CD14-positive monocyte (primary cell): ENCODE measurements around the gene RGS7. TPM values are rescaled to one million over a fixed set of nuclear protein-coding genes. Genes with fewer than 3 reads are reported as not detected.

Experiments used
- DNase-seq, 3 donors: peaks; one replicate each; pipeline ENCODE4 v3.0.0-alpha.2; 2011 to 2022
- H2AFZ ChIP-seq: 2 replicates; pipeline ENCODE4 v1.6.0; 2012; ENCODE audit warnings: mild to moderate bottlenecking, low read depth, low read length, inconsistent platforms; ENCODE audit not compliant: insufficient read depth, poor library complexity, severe bottlenecking
- H3K27ac ChIP-seq, 2 donors: 1 replicate in 1 of 2; 2 replicates in 1 of 2; pipeline ENCODE4 v1.5.1; 2012 to 2013; ENCODE audit warnings: low read length in 2 of 2, control low read depth in 1 of 2, inconsistent platforms in 1 of 2, low read depth in 1 of 2, mild to moderate bottlenecking in 1 of 2
- H3K27me3 ChIP-seq, 2 donors: one replicate each; pipeline versions ENCODE4 v1.6.0 to v1.6.1; 2011 to 2013; ENCODE audit warnings: low read length in 2 of 2; ENCODE audit not compliant: control insufficient read depth in 2 of 2, insufficient read depth in 2 of 2
- H3K36me3 ChIP-seq, 2 donors: replicated peaks in 1 of 2; 1 replicate in 1 of 2; 2 replicates in 1 of 2; pipeline versions ENCODE4 v1.5.1 to v1.6.1; 2012 to 2013; ENCODE audit warnings: low read length in 2 of 2, control low read depth in 1 of 2, inconsistent platforms in 1 of 2, mild to moderate bottlenecking in 1 of 2; ENCODE audit not compliant: insufficient read depth in 2 of 2, control insufficient read depth in 1 of 2
- H3K4me1 ChIP-seq, 2 donors: 1 replicate in 1 of 2; 2 replicates in 1 of 2; pipeline versions ENCODE4 v1.5.1 to v1.6.1; 2012 to 2013; ENCODE audit warnings: low read length in 2 of 2, control low read depth in 1 of 2, inconsistent platforms in 1 of 2, mild to moderate bottlenecking in 1 of 2, moderate library complexity in 1 of 2; ENCODE audit not compliant: insufficient read depth in 2 of 2, control insufficient read depth in 1 of 2
- H3K4me2 ChIP-seq: replicated peaks from 2 replicates; pipeline ENCODE3; 2012; ENCODE audit warnings: low read length, moderate library complexity, mild to moderate bottlenecking; ENCODE audit not compliant: poor library complexity, severe bottlenecking; ENCODE audit errors: extremely low read depth
- H3K4me3 ChIP-seq, 3 experiments: fragments of 200-600 bp in 1 of 3; sonication (generic) in 1 of 3; replicated peaks in 1 of 3; 1 replicate in 2 of 3; 2 replicates in 1 of 3; pipeline ENCODE4 v1.5.1; 2011 to 2013; ENCODE audit warnings: low read length in 3 of 3, mild to moderate bottlenecking in 3 of 3, control low read depth in 2 of 3, low read depth in 2 of 3, inconsistent platforms in 1 of 3, moderate library complexity in 1 of 3
- H3K79me2 ChIP-seq: 2 replicates; pipeline ENCODE4 v1.6.0; 2012; ENCODE audit warnings: mild to moderate bottlenecking, control low read depth, inconsistent platforms, low read length, moderate library complexity; ENCODE audit not compliant: insufficient read depth
- H3K9ac ChIP-seq: 2 replicates; pipeline ENCODE4 v1.6.0; 2017; ENCODE audit warnings: low read length, mild to moderate bottlenecking; ENCODE audit not compliant: insufficient read depth, poor library complexity, severe bottlenecking
- H3K9me3 ChIP-seq, 2 donors: replicated peaks in 1 of 2; 1 replicate in 1 of 2; 2 replicates in 1 of 2; pipeline versions ENCODE4 v1.5.1 to v1.6.1; 2012 to 2013; ENCODE audit warnings: low read length in 2 of 2, control low read depth in 1 of 2; ENCODE audit not compliant: control insufficient read depth in 1 of 2, insufficient read depth in 1 of 2
- H4K20me1 ChIP-seq: 2 replicates; pipeline ENCODE4 v1.6.0; 2012; ENCODE audit warnings: mild to moderate bottlenecking, low read length, control low read depth, moderate library complexity; ENCODE audit not compliant: insufficient read depth
- H3K27ac Mint-ChIP-seq, 7 donors: one replicate each; pipeline ENCODE4 v1.8.0; 2020; ENCODE audit warnings: mild to moderate bottlenecking in 7 of 7, mixed read lengths in 7 of 7, moderate library complexity in 6 of 7, inconsistent platforms in 2 of 7
- H3K27me3 Mint-ChIP-seq, 3 donors: one replicate each; pipeline ENCODE4 v1.8.0; 2021 to 2022; ENCODE audit warnings: low read depth in 3 of 3, mild to moderate bottlenecking in 3 of 3, mixed read lengths in 3 of 3, moderate library complexity in 3 of 3, inconsistent platforms in 1 of 3
- H3K36me3 Mint-ChIP-seq, 2 donors: one replicate each; pipeline ENCODE4 v1.8.0; 2020; ENCODE audit warnings: mixed read lengths in 2 of 2, inconsistent platforms in 1 of 2, mild to moderate bottlenecking in 1 of 2
- H3K4me1 Mint-ChIP-seq: one replicate; pipeline ENCODE4 v1.8.0; 2020; ENCODE audit warnings: mild to moderate bottlenecking, mixed read lengths
- H3K4me3 Mint-ChIP-seq, 2 donors: one replicate each; pipeline ENCODE4 v1.8.0; 2020; ENCODE audit warnings: mild to moderate bottlenecking in 2 of 2, mixed read lengths in 2 of 2, moderate library complexity in 1 of 2
- H3K9me3 Mint-ChIP-seq, 7 donors: one replicate each; pipeline ENCODE4 v1.8.0; 2020 to 2022; ENCODE audit warnings: mixed read lengths in 7 of 7, mild to moderate bottlenecking in 6 of 7, moderate library complexity in 6 of 7, inconsistent platforms in 2 of 7
- CTCF ChIP-seq: fragments of 200-600 bp; IDR thresholded peaks from one replicate; pipeline ENCODE4 v1.8.0; 2022; ENCODE audit warnings: antibody characterized with exemption, mild to moderate bottlenecking
- WGBS: methylation state at CpG from one replicate; pipeline ENCODE4 v1.1.5; 2013; ENCODE audit warnings: missing lambda C conversion rate; ENCODE audit not compliant: insufficient coverage; 5-methylcytosine and 5-hydroxymethylcytosine counted together
- intact Hi-C, 2 donors: fragments of 100-400 bp; cut with micrococcal nuclease; formaldehyde crosslinking; loops; one replicate each; pipeline versions ENCODE4 v1.15.0 to v1.15.1; 2023
- polyA plus RNA-seq, 3 donors: library from polyadenylated mRNA; depleted of rRNA in 1 of 3; unstranded in 2 of 3; stranded (reverse) in 1 of 3; fragments of 300-500 nt in 2 of 3; fragments of >200 nt in 1 of 3; fragmentation: Illumina TruSeq in 2 of 3; gene quantifications; 1 replicate in 2 of 3; 2 replicates in 1 of 3; pipeline ENCODE4 v1.2.3, GENCODE V29; 2012 to 2021

Gene RGS7
- polyA plus RNA-seq, 3 donors, result not detected

GRCh38 chr1:241163363-241163762 lies 193.6 kb downstream of the RGS7 start:
- TF ChIP-seq CTCF, result no peak
- no peaks in the 10 kb centered on the region for H3K79me2 ChIP-seq
- Mint-ChIP-seq H3K36me3 (no peaks in the 10 kb centered on the region), H3K27me3 (peaks cover 0 to 1% (median 0%) of the 10 kb centered on the region in 3 donors), H3K9me3 (peaks cover 3 to 17% (median 6%) of the 10 kb centered on the region in 7 donors), H3K4me3 (no peak overlapping the region), H3K27ac (no peak overlapping the region), H3K4me1 (no peaks in the 10 kb centered on the region)
- H3K9ac ChIP-seq, result no peak overlapping the region
- H2AFZ ChIP-seq, result no peak overlapping the region
- no peak overlapping the region for H3K27ac ChIP-seq
- no peaks in the 10 kb centered on the region for H3K36me3 ChIP-seq
- H4K20me1 ChIP-seq, result no peaks in the 10 kb centered on the region
- H3K4me1 ChIP-seq, result no peaks in the 10 kb centered on the region
- DNase-seq, result no peak
- 28% methylated on average over 2 of the region's 4 CpGs for WGBS
- no peak overlapping the region for H3K4me2 ChIP-seq
- H3K4me3 ChIP-seq, result no peak overlapping the region
- H3K27me3 ChIP-seq, result no peaks in the 10 kb centered on the region
- intact Hi-C loops, result no loop called here
- peaks cover 0 to 5% of the 10 kb centered on the region in 2 donors for H3K9me3 ChIP-seq

- no peaks in the 10 kb centered on the region for H4K20me1 ChIP-seq
- no peaks in the 10 kb centered on the region for H3K27me3 ChIP-seq
- H3K9ac ChIP-seq, result no peak overlapping the region
- H3K4me1 Mint-ChIP-seq, result no peaks in the 10 kb centered on the region
- no peaks in the 10 kb centered on the region for H3K36me3 Mint-ChIP-seq
- no CpG with 5 or more reads among the region's 2 CpGs for WGBS
- H3K27ac Mint-ChIP-seq, result no peak overlapping the region
- DNase-seq, result no peak
- H3K36me3 ChIP-seq, result no peaks in the 10 kb centered on the region
- no peaks in the 10 kb centered on the region for H3K4me1 ChIP-seq
- H3K79me2 ChIP-seq, result no peaks in the 10 kb centered on the region
- no peak overlapping the region for H3K4me2 ChIP-seq
- no peak overlapping the region for H3K4me3 Mint-ChIP-seq
- no peak overlapping the region for H3K27ac ChIP-seq
- H3K9me3 ChIP-seq, result peaks cover 0 to 2% of the 10 kb centered on the region in 2 donors
- peaks cover 0 to 11% (median 4%) of the 10 kb centered on the region in 7 donors for H3K9me3 Mint-ChIP-seq
- no peak overlapping the region for H3K4me3 ChIP-seq
- peaks cover 0 to 3% (median 0%) of the 10 kb centered on the region in 3 donors for H3K27me3 Mint-ChIP-seq
- TF ChIP-seq CTCF, result no peak
- no peak overlapping the region for H2AFZ ChIP-seq
- intact Hi-C loops, result no loop called here
Observed at GRCh38 chr1:241161188-241161689, 195.8 kb downstream of the RGS7 start.
